Measurements from ENCODE around the gene CFL1.

The CFL1 gene

DNA sequence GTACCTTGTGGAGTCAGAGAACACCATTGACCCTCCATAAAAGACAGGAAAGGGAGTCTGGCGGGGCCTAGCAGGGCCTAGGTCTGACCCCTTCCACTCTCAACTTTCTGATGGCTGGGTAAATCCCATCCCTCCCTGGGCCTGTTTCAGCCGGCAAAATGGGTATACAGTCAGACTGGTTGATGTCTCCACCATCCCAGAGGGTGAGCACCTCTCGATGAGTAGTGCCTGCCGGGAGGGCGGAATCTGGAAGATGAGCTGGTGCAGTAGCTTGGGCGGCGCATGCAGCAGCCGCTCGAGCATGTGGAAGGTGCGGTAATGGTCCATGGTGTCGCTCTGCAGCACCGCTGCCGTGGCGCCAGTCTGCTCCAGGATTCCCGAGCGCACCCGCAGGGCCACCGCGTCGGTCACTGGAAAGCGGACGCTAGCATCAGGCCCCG lies 29.8 kb upstream of the CFL1 start:
- peak; percentile 44 for DNase-seq (ENCODE audit: low spot score)

DNA sequence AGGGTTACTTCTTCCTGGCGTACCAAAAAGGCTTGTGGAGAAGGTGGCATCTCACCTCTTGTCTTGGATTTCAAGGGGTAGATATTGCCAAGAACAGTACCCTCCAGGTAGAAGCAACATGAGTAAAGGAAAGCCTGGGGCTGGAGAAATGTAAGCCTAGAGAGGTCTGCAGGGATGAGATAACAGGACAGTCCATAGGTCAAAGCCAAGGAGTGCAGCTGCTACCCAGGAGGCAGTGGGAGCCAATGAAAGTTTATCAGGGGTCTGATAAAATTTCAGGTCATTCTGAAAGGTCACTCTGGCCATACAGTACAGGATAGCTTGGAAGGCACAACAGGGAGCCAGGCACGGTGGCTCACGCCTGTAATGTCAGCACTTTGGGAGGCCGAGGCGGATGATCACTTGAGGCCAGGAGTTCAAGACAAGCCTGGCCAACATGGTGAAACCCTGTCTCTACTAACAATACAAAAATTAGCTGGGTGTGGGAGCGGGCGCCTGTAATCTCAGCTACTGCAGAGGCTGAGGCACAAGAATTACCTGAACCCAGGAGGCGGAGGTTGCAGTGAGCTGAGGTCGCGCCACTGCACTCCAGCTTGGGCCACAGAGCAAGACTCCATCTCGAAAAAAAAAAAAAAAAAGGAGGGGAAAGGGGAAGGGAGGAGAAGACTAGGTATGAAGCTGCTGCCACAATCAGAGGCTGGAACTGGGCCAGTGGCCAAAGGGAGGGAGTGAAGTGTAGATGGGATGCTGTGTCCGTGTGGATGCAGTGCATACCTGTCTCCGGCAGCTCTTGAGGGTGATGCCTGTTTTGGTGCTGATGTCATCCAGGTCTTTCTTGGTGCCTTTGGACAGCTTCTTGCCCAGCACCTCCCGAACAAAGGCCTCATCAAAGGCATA lies 29.1 kb upstream of the CFL1 start:
- DNase-seq (ENCODE audit: low spot score) = no peak

DNA sequence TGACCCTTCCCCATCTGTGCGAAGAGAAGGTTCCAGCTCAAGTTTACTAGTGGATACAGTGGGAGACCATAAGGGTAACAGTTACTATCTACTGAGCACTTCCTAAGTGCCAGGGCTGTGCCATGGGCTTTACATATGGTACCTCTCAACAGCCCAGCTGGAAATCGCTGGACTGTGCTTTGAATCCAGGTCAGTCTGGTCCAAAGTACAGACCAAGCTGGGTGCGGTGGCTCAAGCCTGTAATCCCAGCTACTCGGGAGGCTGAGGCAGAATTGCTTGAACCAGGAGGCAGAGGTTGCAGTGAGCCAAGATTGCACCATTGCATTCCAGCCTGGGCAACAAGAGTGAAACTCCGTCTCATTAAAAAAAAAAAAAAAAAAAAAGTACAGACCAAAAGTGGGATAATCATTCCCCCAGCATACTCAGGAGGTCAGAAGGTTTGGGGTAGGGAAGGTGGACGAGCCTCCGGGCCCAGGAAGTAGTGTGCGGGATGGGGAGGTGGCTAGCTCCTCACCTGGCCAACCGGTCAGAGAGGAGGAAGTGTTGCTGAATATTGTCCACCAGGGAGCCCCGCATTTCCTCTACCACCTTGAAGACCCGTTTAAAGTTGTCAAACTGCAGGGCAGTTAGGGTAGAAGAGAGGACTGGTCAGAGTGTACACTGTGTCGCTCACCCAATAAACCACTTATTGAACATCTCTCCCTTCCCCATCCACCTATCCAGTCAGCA lies 28.0 kb upstream of the CFL1 start:
- DNase-seq (ENCODE audit: low spot score) = no peak

DNA sequence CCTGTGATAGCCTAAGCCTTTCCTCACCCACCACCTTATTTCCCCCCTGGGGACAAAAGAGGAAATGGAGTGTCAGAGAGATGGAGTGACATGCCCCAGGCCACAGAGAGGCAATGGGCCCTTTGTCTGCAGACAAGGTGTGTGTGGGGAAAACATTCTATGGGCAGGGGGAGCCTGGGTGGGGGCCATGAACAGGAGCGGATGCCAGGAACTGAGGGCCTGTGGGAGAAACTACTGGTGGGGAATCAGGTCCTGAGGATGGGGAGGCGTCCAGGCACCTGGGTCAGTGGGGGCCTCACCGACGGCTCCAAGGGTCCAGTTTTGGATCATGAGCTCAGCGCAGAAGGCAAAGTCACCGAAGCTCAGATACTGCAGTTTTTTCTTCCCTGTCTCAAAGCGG lies 27.3 kb upstream of the CFL1 start:
- DNase-seq (ENCODE audit: low spot score) = no peak

DNA sequence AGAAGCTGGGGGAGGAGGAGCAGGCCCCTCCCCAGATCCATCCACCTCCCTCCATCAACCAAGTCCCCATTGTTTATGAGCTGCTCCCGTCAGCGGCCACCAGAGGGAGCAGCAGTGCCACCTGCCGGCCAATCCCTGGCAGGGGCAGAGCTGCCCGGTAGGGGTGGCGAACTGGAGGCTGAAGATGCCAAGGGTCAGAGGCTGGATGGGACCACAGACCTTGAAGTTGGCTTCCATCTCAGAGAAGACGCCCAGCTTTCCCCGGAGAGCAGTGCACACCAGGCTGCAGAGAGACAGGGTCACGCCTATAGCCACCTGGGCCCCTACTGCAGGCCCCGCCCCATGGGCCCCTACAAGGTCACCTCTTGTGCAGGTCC lies 26.7 kb upstream of the CFL1 start:
- DNase-seq (ENCODE audit: low spot score) = peak; percentile 88

DNA sequence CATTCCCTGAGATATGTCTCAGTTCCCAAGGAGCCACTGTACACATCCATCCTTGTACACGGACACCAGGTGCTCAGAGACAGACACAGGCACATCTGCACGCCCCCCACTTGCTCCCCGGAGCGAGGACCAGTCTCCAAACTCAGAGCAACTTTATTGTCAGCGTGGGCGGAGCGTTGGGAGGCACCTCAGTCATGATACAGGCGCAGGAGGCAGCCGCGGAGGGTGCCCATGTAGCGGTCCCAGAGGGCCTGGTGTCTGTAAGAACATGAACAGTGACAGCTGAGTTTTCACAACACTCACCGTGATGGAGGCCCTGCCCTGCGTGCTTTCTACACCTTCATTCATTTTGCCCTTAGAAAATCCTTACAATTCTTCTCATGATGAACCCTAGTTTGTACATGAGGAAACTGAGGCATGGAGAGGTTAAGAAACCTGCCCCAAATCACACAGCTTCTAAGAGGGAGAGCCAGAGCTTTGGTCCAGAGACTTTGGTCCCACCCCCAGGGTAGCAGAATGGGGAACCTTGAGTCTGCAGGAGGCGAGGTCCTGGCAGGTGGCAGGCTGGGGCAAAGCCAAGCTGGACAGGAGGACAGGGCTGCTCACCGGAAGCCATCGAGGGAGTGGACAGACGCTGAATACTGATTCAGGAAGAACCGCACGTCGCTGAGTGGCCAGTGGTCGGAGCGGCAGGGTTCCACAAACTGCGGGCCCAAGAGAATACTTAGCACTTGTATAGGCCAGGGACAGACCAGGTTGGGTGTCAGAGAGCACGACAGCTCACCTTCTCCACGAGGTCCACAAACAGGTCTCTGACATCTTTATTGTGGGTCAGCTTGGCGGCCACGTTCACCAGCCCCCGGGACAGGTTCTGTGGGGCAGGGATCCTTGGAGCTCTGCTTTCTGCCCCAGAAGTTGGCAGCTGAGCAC lies 26.1 kb upstream of the CFL1 start:
- DNase-seq (ENCODE audit: low spot score) = no peak

DNA sequence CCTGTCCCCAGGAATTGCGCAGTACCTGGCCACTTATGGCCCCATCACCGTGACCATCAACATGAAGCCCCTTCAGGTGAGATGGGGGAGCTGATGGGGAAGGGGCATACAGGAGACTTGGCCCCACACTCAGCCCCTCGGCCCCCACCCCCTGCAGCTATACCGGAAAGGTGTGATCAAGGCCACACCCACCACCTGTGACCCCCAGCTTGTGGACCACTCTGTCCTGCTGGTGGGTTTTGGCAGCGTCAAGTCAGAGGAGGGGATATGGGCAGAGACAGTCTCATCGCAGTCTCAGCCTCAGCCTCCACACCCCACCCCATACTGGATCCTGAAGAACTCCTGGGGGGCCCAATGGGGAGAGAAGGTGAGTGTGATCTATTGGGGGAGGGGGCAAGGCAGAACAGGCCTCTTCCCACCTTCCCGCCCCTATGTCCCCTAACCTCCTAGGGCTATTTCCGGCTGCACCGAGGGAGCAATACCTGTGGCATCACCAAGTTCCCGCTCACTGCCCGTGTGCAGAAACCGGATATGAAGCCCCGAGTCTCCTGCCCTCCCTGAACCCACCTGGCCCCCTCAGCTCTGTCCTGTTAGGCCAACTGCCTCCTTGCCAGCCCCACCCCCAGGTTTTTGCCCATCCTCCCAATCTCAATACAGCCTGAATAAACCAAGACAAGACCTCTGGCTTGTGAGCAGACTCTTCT lies 25.2 kb upstream of the CFL1 start:
- DNase-seq (ENCODE audit: low spot score) = no peak

DNA sequence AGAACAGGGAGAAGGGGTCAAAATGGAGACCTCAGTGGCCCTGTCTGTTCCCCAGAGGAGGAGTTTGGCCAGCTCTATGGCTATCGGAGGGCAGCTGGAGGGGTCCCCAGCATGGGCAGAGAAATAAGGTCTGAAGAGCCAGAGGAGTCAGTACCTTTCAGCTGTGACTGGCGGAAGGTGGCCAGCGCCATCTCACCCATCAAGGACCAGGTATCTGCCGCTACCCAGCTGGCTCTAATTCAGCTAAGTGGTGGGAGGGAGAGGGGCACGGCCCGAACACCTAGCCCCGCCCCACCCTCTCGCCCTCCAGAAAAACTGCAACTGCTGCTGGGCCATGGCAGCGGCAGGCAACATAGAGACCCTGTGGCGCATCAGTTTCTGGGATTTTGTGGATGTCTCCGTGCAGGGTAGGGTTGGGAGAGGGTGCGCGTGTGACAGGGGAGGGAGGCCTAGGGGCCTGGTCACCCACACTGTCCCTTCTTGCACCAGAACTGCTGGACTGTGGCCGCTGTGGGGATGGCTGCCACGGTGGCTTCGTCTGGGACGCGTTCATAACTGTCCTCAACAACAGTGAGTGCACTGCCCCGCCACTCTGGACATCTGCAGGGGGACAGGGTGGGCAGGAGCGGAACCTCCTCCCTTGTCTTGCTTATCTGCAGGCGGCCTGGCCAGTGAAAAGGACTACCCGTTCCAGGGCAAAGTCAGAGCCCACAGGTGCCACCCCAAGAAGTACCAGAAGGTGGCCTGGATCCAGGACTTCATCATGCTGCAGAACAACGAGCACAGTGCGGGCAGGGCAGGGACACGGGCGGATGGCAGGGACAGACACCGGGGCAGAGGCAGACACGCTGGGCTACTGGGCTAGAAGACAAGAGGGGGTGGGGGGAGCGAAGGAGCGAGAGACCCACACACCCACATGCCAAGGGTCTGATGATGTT lies 24.4 kb upstream of the CFL1 start:
- DNase-seq (ENCODE audit: low spot score) = no peak

DNA sequence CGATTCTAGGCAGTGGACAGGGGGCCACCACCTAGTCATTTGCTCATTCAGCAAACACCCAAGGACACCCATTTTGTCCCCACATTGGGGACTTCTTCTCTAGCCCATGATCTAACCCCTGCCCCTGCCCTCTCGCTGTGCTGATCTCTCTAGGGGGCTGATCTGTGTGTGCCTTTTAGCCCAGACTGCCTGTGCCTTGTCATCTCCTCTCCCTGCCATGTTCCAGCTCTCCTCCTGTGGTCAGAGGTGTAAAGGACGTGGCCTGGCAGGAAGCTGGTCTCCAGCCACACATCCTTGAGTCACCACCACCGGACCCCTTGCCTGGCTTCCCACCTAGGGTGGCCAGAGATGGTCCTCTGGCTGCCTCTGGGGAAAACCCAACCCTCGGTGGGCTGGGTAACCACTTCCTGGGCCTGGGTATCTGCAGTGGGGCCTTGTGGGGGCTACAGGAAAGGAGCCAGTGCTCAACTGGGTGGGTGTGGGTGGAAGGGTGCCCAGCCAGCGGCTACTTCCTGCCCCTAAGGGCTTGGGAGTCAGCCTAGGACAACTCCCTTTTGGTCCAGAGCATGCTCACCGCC lies 23.0 kb upstream of the CFL1 start:
- no peak for DNase-seq (ENCODE audit: low spot score)

DNA sequence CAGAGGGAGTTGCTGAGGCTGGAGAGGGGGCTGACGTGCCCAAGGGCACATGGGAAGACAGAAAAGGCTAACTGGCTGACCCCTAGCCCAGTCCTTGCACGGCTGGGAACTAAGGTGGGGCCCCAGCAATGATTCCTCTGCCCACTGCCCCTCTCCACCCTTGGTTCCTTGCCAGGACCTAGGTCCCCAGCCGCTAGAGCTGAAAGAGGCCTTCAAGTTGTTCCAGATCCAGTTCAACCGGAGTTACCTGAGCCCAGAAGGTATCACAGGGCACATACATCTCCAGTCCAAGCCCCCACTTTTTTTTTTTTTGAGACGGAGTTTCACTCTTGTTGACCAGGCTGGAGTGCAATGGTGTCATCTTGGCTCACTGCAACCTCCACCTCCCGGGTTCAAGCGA lies 22.0 kb upstream of the CFL1 start:
- no peak for DNase-seq (ENCODE audit: low spot score)

DNA sequence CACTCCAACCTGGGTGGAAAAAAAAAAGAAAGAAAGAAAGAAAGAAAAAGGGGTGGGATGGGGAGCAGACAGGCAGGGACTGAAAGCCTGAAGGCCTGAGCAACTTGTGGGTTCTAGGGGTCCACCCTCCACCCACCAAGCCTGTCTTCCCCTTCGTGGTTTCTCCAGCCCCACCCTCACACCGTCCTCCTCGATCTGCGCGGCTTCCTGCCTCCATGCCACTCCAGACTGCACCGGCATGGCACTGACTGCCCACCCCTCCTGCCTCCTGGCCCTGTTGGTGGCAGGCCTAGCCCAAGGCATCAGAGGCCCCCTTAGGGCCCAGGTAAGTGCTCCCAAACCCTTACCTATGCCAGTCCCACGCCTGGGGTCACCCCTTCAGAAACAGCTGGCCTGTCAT lies 21.6 kb upstream of the CFL1 start, which contains the start of gene CTSW:
Gene CTSW, plus strand, starts transcription at position 221 of the 400 bp plus-strand sequence. Its CDS starts 18 bp downstream, at position 239.
- no peak for DNase-seq (ENCODE audit: low spot score)

DNA sequence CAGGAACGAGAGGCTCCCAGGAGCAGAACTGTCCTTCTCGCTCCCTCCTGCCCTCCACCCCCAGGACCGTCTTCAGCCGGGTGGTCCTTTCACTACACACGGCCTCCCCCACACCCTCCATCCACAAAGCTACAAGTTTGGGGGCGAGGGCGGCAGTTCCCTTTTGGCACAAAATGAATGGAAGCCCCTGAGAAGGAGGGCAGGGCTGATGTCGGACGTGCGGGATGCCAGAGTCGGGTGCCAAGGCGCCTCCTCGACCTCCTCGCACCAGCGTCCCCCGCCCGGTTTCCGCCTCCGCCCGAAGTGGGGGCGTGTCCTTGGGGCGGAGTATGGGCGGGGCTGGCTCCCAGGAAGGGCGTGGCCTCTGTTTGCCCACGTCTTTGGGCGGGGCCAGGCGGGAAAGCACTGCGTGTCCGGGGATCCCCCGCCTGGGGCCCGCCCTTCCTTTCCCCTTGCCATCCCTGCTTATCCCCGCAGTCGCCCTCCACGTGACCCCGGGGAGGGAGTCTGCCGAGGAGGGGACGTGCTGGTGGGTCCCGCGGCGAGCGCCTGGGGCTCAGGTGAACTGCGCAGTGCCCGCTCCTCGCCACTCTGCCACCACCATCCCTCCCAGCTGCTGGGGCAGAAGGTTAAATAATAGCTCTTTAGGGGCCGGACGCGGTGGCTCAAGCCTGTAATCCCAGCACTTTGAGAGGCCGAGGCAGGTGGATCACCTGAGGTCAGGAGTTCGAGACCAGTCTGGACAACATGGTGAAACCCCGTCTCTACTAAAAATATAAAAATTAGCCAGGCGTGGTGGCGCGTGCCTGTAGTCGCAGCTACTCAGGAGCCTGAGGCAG lies 15.6 kb upstream of the CFL1 start:
- peak; percentile 93 for DNase-seq (ENCODE audit: low spot score)

DNA sequence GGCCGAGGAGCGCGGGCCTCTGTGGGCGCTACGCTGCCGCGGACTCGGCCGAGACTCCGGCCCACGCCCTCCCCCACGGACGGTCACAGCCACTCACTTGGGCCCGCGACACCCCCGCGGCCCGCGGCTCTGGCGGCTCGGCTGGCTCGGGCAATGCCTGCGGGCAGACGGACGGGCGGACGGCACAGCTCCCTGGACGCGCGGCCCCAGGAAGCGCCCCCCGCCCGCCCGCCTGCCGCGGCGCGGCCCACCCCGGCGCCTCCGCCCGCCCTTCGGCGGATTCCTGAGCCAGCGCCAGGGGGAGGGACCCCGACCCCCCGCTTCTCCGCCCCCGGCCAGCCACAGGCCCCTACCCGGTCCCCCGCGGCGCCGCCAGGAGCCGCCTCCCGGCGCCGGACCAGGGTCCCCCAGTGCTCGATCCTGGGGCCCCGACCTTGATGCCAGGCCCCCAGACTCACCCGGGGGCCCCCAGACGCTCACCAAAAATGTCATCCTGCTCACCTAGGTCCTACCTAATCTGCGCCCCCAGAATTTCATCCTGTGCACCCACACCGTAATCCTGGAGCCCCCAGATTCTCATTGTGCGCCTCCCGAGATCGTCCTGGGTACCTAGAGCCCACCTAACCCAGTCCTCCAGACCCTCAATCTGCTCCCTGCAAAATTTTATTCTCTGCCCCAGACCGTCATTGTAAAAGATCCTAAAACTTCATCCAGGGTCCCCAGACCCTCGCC lies 14.8 kb upstream of the CFL1 start, which contains the start of gene EFEMP2:
Gene EFEMP2, minus strand, starts transcription at position 215 of the 732 bp plus-strand sequence. CDS start 446 bp downstream, outside the sequence.
- DNase-seq (ENCODE audit: low spot score) = no peak

DNA sequence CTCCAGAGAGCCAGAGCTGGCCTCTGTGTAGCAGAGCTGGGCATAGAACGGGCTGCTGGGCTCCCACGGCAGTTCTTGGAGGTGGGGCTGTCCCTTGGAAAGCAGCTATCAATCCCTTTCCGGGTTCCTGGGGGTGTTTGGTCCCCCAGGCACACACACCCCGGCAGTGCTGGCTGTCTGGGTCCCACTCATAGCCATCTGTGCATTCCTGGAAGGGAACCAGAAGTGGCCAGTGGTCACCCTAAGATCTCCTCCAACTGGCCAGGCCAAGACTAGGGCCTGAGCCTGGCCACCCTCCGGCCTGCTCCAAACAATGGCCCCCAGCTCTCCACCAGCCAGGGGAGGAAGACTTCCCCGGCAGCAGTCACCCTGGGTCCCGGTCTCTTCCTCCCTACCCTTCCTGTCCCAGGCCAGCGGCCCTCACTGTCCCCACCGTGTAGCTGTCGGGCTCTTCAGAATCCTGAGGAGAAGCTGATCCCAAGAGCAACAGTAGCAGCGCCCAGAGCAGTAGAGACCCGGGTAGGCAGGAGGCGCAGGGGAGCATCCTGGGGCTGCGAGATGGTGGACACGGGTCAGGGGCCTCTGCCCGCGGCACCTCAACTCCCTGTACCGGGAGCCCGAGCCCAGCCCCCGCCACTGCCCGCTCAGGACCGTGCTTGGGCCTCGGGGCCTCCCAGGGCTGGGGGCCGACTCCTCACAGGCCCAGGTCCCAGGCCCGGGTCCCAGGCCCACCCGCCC lies 14.0 kb upstream of the CFL1 start:
- no peak for DNase-seq (ENCODE audit: low spot score)

DNA sequence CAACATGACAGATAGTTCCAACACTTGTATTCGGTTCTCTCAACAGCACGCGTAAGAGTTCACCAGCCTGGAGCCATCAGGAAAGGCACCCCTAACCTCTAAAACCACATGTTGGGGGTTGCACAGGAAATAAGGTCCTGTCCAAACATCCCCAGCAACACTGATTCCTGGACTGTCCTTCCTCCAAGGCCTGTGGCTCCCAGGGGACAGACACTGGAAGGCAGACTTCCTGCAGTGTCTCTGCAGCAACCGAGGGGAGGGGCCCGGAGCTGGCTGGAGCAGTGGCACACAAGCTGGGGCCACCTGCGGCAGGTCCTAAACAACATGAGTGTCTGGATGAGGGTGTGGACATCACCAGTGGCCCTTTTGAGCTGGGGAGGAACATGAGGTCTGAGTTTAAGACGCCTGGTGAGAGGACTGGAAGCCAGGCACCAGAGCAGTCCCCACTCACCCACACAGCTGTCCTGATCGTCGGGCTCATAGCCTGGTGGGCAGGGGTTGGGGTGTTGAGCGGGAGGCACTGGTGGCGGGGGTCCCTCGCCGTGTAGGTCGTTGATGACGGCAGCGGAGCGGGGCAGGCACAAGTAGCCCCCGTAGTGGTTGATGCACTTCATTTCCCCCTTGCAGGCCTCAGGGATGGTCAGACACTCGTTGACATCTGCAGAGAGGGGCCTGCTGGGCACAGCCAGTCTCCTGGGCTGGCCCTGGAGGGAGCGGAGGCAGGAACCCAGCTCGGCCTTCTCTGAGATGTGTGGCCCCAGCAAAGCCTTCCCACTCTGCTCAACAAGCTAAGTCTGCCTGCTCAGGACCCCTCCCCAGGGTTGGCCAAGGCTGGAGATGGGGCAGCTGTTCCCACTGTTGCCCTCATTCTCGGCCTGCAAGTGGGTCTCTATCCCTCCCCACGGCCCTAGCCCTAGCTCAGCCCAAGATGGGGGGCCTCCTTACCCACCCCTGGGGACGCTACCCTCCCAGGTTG lies 13.0 kb upstream of the CFL1 start:
- DNase-seq (ENCODE audit: low spot score) = no peak

DNA sequence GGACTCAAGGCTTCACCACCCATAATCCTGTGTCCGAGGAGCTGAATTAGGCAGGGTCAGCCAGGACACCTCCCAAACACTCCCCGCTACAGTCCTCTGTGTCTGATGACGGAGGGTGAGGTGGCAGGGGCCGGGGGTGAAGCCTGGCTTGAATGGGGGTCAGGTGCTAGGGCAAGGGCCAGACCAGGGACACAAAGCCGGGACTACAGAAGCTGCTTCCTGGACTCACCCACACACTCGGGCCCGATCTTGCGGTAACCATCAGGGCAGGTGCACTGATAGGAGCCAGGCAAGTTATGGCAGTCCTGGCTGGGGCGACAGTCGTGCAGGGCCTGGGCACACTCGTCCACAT lies 12.3 kb upstream of the CFL1 start:
- no peak for DNase-seq (ENCODE audit: low spot score)

Data from NAMALWA (cell line).